Adipose tissue (tissue), 3 donors: Measurements from ENCODE around the gene PLXNB3. TPM values are rescaled to one million over a fixed set of nuclear protein-coding genes. Genes with fewer than 3 reads are reported as not detected.
"Not testable (repeated sequence)": the region's sequence is repeated elsewhere in the genome, so short reads cannot be mapped to it uniquely, and the experiment has no call there.

Source experiments
- H3K27ac ChIP-seq: one replicate; pipeline ENCODE4 v1.5.1; 2013; ENCODE audit warnings: low read depth, low read length
- WGBS, 3 donors: extraction: QIAGEN DNeasy Blood & Tissue Kit; methylation state at CpG; one replicate each; pipeline ENCODE4 v1.1.7; 2013; 5-methylcytosine and 5-hydroxymethylcytosine counted together
- polyA plus RNA-seq, 3 donors: library from polyadenylated mRNA; stranded (reverse); fragments of 200-250 nt; gene quantifications; one replicate each; pipeline ENCODE4 v1.2.3, GENCODE V29; 2013
- donor health status: healthy with polysubstance abuse.
- donor health status: Bipolar disorder and iron deficiency.
- donor health status: healthy.

The PLXNB3 gene
- polyA plus RNA-seq, 3 donors = 3.4 to 9.1 (median 8.3) TPM

DNA sequence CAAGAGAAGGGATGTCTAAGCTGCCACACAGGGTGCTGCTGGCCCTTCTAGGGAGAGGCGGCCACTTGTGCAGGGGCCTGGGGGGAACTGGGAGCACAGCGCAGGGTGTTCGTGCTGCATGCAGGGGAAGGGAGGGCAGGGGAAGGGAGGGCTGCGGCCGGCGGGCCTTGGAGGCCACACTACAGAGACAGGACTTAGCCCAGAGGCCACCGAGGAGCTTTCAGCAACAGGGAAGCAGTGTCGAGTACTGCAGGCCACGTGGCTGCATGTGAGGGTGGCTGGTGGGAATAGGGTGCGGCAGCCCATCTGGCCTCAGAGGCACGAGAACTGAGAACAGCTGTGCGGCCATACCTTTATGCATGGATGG is 19.0 kb upstream of the PLXNB3 start:
- not testable (repeated sequence) for H3K27ac ChIP-seq
- whole genome bisulfite sequencing, 3 donors = 26 to 62% (median 34%) methylated on average over 7 to 12 of the region's 12 CpGs

- 81 to 95% (median 83%) methylated on average over 3 of the region's 3 CpGs for WGBS, 3 donors
- no peak overlapping the region for H3K27ac ChIP-seq
Measured at GRCh38 chrX:153746359-153746758, 17.7 kb upstream of the PLXNB3 start.

- 69 to 78% (median 71%) methylated on average over 6 of the region's 6 CpGs for WGBS, 3 donors
- H3K27ac ChIP-seq = not testable (repeated sequence)
Measured at GRCh38 chrX:153746991-153747390, 17.1 kb upstream of the PLXNB3 start.

DNA sequence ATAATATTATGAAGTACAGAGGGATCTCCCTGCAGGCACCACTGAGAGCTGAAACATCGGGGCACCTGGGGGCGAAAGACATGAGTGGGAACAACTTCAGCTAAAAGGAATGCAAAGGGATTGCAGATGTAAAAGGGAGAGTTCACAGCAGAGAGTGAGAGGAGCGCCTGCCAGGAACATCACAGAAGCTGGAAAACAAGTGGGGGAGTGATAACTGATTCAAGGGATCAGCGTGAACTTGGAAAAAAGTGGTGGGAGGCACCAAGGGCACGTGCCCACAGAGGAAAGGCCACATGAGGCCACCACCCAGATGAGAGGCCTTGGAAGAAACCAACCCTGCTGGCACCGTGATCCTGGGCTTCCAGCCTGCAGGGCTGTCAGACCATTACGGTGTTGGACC is 15.0 kb upstream of the PLXNB3 start:
- H3K27ac ChIP-seq = not testable (repeated sequence)
- 75 to 87% (median 84%) methylated on average over 3 to 7 of the region's 7 CpGs for WGBS, 3 donors

DNA sequence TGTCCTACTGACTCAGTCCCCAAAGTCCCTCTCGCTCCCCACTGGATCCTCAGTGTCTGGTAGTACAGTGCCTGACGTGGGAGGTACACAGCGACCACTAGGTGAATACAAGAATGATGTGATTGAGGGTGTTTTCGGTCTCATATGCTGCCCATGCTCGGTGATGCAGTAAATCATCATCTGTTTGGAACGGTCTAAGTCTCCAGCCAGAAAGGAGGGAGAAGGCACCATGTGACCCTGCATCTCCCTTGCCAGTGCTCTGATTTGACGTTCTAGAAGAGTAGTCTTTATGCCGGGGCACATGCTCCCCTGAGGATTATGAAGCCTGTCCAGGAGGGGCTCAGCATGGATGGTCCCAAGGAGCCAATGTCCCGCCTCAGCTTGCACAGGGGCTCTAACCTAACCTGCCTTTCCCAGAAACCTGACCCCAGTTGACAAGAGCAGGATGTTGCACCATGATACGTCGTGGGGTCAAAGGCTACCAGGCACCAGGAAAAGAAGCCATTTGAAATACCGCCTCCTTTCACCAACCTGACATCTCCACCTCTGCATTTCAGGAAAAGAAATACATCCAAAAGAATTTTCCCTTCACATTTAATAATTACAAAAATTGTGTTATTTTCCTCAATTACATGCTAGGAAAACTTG is 13.8 kb upstream of the PLXNB3 start:
- H3K27ac ChIP-seq = no peak overlapping the region
- 73 to 77% (median 76%) methylated on average over 11 to 12 of the region's 12 CpGs for WGBS, 3 donors

DNA sequence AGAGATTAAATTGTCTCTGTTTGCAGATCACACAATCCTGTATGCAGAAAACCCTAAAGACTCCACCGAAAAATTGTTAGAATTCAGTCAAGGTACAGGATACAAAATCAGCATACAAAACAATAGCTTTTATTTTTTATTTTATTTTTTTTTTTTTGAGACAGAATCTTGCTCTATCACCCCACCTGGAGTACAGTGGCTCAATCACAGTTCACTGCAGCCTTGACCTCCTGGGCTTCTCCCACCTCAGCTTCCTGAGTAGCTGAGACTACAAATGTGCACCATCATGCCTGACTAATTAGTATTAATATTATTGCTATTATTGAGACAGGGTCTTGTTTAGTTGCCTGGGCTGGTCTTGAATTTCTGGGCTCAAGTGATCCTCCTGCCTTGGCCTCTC is 8.9 kb upstream of the PLXNB3 start:
- no peak overlapping the region for H3K27ac ChIP-seq
- WGBS, 3 donors = 67 to 100% (median 81%) methylated on average over 1 of the region's 1 CpG

- WGBS, 3 donors = 81 to 89% (median 83%) methylated on average over 15 of the region's 15 CpGs
- no peak overlapping the region for H3K27ac ChIP-seq
Measured at GRCh38 chrX:153761863-153762262, 2.2 kb upstream of the PLXNB3 start.

DNA sequence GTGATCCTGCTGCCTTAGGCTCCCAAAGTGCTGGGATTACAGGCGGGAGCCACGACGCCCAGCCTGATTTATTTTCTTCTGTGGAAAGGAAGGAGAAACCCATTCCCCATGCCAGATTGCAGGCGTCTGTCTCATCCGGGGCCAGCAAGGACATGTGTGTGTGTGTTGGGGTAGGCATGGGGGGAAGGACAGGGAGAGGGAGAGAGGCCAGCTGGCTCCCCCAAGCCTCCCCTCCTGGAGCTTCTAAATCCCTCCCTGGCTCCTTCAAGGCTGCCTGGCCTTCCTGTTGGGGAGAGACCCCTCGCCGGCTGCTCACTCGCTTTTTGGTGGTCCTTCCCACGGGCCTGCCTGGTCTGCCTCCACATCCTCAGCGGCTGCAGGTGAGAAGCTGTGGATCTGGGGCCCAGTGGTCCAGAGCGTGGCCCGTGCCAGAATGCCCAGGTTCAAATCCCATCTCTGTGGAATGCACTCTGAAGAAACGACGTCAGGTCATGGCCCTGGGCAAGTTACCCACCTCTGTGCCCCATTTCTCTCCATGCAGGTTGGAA is 1.3 kb upstream of the PLXNB3 start:
- no peak overlapping the region for H3K27ac ChIP-seq
- 87 to 94% (median 91%) methylated on average over 13 to 14 of the region's 14 CpGs for WGBS, 3 donors

DNA sequence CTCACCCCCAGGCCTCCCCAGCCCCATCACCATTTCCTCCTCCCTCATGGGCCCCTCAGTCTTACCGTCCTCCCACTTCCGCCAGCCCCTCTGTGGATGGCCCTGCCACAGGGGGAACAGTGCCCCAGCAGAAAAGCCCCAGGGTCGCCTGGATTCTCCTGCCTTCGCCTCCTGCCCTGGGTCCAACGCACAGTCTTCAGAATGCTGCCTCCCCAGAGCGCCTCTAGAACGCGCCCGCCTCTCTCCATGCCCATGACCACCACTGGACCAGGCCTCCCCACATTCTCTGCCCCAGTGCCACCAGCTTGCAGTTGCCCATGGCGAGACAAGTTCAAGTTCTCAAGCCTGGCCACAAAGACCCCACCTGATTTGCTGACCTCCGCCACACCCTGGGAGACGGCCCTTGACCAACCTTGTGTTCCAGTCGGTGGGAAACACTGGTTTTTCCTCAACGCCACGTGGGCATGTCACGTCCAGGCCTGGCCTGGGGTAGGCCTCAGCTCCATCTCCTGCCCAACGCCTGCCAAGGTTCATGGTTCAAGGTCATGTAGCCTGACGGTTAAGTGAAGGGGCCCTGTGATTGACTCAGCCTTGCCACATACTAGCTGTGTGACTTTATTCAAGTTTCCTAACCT is 634 bp upstream of the PLXNB3 start:
- no peak overlapping the region for H3K27ac ChIP-seq
- 62 to 84% (median 80%) methylated on average over 14 to 16 of the region's 18 CpGs for WGBS, 3 donors

GRCh38 chrX:153764786-153765137 is 713 bp downstream of the PLXNB3 start:
- H3K27ac ChIP-seq = no peak overlapping the region
- 63 to 81% (median 80%) methylated on average over 3 to 7 of the region's 7 CpGs for WGBS, 3 donors

GRCh38 chrX:153765138-153766079 is 1.4 kb downstream of the PLXNB3 start:
- 48 to 68% (median 62%) methylated on average over 12 to 26 of the region's 27 CpGs for WGBS, 3 donors
- H3K27ac ChIP-seq = no peak overlapping the region

- WGBS, 3 donors = 39 to 62% (median 61%) methylated on average over 12 to 21 of the region's 21 CpGs
- H3K27ac ChIP-seq = no peak overlapping the region
Measured at GRCh38 chrX:153766098-153766817, 2.2 kb downstream of the PLXNB3 start.

DNA sequence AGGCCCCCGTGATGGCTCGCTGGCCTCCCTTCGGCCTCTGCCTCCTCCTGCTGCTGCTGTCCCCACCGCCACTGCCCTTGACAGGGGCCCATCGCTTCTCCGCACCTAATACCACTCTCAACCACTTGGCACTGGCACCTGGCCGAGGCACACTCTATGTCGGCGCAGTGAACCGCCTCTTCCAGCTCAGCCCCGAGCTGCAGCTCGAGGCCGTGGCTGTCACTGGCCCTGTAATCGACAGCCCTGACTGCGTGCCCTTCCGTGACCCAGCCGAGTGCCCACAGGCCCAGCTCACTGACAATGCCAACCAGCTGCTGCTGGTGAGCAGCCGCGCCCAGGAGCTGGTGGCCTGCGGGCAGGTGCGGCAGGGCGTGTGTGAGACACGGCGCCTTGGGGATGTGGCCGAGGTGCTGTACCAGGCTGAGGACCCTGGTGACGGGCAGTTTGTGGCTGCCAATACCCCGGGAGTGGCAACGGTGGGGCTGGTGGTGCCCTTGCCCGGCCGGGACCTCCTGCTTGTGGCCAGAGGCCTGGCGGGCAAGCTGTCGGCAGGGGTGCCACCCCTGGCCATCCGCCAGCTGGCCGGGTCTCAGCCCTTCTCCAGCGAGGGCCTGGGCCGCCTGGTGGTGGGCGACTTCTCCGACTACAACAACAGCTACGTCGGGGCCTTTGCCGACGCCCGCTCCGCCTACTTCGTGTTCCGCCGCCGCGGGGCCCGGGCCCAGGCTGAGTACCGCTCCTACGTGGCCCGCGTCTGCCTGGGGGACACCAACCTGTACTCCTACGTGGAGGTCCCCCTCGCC is 3.0 kb downstream of the PLXNB3 start:
- 81 to 94% (median 90%) methylated on average over 35 to 56 of the region's 56 CpGs for WGBS, 3 donors
- no peak overlapping the region for H3K27ac ChIP-seq

DNA sequence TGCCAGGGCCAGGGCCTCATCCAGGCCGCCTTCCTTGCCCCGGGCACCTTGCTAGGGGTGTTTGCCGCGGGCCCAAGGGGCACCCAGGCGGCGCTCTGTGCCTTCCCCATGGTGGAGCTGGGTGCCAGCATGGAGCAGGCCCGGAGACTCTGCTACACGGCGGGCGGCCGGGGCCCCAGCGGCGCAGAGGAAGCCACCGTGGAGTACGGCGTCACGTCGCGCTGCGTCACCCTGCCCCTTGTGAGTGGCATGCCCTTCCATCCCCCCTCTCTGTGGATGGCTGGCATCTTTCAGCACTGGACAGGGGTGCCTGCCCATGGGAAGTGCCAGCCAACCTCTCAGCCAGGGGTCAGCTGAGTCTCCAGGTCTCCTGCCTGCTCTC is 3.6 kb downstream of the PLXNB3 start:
- no peak overlapping the region for H3K27ac ChIP-seq
- WGBS, 3 donors = 94 to 95% methylated on average over 14 to 15 of the region's 20 CpGs; no CpG with 5 or more reads in 1 of the 3 donors

DNA sequence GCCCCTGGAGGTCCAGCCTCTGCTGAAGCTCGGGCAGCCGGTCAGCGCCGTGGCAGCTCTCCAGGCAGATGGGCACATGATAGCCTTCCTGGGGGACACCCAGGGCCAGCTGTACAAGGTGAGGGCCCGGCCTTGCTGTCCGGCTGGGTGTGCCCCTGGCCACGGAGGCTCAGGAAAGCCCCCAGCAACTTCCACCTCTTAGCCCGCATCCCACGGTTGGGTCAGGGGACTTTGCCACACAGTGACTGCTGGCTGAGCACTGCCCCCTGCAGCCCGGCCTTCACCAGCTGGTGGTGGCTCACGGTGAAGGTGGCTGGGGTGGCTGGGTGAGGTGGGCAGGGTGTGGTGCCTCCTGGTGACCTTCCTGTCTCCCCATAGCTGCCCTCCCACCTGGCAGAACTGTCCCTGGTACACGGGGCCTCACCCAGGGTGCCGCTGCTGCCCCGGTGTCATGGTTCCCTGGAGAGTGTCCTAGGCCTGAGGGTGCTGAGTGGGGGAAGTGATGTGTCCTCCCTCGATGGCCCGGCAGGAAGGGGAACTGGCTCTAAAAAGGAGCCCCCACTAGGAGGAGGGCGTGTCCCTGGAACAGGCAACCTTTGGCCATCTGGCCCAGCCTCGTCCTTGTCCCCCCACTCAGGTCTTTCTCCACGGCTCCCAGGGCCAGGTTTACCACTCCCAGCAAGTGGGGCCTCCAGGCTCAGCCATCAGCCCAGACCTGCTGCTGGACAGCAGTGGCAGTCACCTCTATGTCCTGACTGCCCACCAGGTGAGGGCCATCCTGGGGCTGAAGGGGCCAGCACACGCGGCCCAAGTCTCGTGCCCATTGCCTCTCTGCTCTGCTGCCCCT is 4.5 kb downstream of the PLXNB3 start:
- no peak overlapping the region for H3K27ac ChIP-seq

DNA sequence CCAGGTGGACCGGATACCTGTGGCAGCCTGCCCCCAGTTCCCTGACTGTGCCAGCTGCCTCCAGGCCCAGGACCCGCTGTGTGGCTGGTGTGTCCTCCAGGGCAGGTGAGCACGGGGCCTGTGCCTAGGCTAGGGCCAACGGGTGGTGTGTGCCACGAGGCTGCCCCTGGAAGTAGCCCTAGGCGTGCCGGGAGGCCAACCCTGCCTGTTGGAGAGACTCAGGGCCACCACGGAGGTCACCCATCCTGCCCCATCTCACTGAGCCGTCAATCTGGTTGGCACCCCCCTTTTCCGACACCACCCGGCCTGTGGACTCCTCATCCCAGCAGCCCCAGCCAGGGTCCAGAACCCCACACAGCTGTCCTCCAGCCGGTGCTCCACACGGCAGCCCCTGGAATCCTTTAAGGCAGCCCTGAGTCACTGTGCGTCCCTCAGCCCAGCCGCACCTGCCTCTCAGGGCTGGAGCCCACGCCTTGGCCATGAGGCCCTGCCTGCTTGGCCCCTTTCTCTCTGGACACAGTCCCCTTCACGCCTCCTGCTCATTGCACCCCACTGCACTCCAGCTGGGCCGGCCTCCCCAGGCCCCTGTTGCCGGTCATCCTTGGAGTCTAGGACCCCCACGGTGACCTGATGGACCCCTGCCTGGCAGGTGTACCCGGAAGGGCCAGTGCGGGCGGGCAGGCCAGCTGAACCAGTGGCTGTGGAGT is 5.3 kb downstream of the PLXNB3 start:
- no peak overlapping the region for H3K27ac ChIP-seq
- WGBS, 3 donors = 88 to 95% (median 89%) methylated on average over 11 to 23 of the region's 23 CpGs

More for the DNA sequence above, 4.5 kb downstream of the PLXNB3 start:
- WGBS, 3 donors = 75 to 80% (median 76%) methylated on average over 13 to 22 of the region's 22 CpGs
